ENCODE data around the gene SEMA3C.

SEMA3C gene

GRCh38 chr7:80847895-80848294 lies 71.0 kb downstream of the SEMA3C start:
- DNase-seq, result no peak

- DNase-seq, result no peak
These were observed 71.8 kb downstream of the SEMA3C start for GRCh38 chr7:80847027-80847426.

- no peak for DNase-seq
These were observed 73.9 kb downstream of the SEMA3C start for GRCh38 chr7:80844916-80845315.

- DNase-seq, result no peak
These were observed 75.7 kb downstream of the SEMA3C start for GRCh38 chr7:80843018-80843677.

GRCh38 chr7:80842022-80842790 lies 76.6 kb downstream of the SEMA3C start:
- no peak for DNase-seq

GRCh38 chr7:80841423-80841955 lies 77.4 kb downstream of the SEMA3C start:
- DNase-seq, result no peak

GRCh38 chr7:80840681-80841080 lies 78.2 kb downstream of the SEMA3C start:
- DNase-seq, result no peak

GRCh38 chr7:80839855-80840254 lies 79.0 kb downstream of the SEMA3C start:
- DNase-seq, result no peak

- DNase-seq, result no peak
These were observed 80.2 kb downstream of the SEMA3C start for GRCh38 chr7:80838643-80839042.

- DNase-seq, result no peak
These were observed 81.5 kb downstream of the SEMA3C start for GRCh38 chr7:80837345-80837744.

- no peak for DNase-seq
These were observed 83.6 kb downstream of the SEMA3C start for GRCh38 chr7:80835251-80835650.

- no peak for DNase-seq
These were observed 85.3 kb downstream of the SEMA3C start for GRCh38 chr7:80833289-80834268.

- DNase-seq, result no peak
These were observed 86.8 kb downstream of the SEMA3C start for GRCh38 chr7:80832006-80832405.

- no peak for DNase-seq
These were observed 88.1 kb downstream of the SEMA3C start for GRCh38 chr7:80830584-80831285.

- no peak for DNase-seq
These were observed 88.8 kb downstream of the SEMA3C start for GRCh38 chr7:80830010-80830409.

- DNase-seq, result no peak
These were observed 89.3 kb downstream of the SEMA3C start for GRCh38 chr7:80829527-80829926.

- no peak for DNase-seq
These were observed 91.6 kb downstream of the SEMA3C start for GRCh38 chr7:80827239-80827633.

- no peak for DNase-seq
These were observed 92.2 kb downstream of the SEMA3C start for GRCh38 chr7:80826520-80827238.

GRCh38 chr7:80825499-80825898 lies 93.4 kb downstream of the SEMA3C start:
- DNase-seq, result no peak

- DNase-seq, result no peak
These were observed 94.6 kb downstream of the SEMA3C start for GRCh38 chr7:80824253-80824652.

GRCh38 chr7:80823057-80823456 lies 95.8 kb downstream of the SEMA3C start:
- DNase-seq, result no peak

All from NCI-H2029 treated with DMSO at 0.1 percent for 48 hours (cell line).